AG08396 (cell line): Measurements from ENCODE around the gene PITPNB.

ENCODE experiments used
- DNase-seq: peaks from one replicate; pipeline ENCODE4 v3.0.0; 2012; ENCODE audit warnings: low spot score, mixed read lengths

Gene PITPNB

DNA sequence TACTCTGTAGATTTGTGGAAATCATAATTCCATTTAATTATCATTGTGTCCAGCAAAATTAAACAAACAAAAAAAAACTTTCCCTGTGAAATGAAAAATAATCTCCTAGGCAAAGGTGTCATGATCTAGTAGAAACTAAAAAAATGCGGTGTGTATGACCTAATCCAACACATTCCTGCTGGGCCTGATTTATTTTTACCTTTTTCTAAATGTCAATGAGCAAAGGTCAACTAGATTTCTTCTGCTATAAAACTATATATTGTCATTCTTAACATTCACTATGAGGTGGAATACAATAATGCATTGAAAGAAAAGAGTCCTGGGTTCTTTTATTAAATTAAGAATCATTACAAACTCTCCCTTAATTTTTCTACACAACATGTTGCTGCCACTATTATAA is 60.4 kb downstream of the PITPNB start:
- DNase-seq, result no peak

DNA sequence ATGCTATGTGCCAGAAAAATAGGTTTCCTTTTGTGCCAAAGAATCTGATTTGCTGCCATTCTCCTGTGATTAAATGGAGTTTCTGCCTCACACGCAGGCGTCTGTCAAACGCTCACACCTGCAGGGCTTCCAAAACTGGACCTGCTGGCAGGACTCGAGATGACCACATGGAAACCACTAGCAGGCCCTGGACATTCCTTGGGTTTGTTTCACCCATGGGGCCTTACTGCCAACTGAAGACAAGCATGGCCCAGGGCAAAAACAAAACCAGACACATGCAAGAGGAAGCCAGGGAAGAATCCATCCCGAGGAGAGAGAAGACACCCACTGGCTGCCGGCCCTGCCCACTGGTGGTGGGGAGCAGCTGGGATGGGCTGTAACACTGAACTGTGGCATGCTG is 61.6 kb downstream of the PITPNB start:
- DNase-seq, result peak; percentile 67

DNA sequence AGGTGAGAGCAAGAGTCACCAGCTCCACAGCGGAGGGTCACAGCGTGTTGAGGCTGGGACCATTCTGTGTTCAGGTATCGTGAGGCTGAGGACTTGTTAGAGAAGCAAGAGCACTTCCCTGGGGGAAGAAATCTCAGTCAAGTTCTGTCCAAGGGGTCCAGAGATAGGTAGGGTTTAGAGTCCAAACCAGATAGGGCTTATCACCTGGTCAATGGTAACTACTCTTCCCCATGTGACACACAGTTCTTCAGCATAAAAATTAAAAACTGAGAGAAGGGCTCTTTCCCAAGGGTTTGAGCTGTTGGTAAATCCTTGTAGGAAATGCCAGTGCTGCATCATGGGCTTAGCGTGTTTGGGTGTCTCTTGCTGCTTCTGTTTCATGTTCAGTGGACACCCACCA is 62.7 kb downstream of the PITPNB start:
- DNase-seq, result no peak

DNA sequence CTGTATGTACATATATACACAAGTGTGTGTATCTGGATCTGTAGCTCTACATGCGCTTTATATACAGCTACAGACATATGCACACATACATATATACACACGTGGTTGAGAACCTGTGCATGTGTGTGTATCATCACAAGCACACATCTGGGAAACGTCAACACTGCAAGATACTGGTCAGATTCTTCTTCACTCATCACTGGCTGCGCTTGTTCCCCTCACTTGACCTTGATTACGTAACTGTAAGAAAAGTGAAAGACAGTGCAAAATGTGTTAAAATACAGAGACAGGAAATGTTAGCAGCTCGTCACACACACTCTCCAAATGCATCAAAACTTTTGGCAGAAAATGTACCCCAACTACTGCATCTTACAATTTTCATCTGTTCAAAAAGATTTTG is 65.6 kb downstream of the PITPNB start:
- no peak for DNase-seq

DNA sequence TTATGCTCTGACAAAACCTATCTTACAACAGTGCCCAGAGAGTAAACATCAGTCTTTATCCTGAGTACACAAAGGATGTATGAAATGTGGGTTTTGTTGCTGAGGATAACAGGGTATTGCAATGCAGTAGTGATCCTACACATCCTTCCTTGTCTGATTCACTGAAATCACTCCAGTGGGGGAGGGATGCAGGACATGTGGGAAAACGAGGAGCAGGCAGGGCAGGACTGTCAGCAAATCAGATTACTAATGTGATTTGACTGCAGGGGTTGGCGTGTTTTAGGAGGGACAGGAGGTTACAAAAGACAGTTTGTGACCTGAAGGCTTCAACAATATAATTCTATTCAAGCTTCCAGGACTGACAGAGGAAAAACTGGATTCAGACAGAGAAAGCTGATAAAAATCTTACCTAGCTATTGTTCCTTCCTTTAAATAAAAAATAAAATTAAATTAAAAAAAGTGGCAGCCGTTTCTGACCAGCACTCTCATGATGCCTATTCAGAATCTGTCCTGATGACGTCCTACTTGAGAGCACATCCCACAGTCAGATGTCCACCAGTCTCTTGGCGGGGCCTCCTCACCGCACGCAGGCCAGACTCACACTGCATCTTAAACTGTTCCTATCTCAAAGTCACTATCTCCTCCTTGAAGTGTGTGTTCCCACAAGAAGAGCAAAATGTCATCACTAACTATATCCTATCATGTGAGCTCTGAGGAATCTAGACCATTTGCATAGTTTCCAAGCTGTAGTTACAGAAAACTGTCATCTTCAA is 66.9 kb downstream of the PITPNB start:
- DNase-seq, result no peak

DNA sequence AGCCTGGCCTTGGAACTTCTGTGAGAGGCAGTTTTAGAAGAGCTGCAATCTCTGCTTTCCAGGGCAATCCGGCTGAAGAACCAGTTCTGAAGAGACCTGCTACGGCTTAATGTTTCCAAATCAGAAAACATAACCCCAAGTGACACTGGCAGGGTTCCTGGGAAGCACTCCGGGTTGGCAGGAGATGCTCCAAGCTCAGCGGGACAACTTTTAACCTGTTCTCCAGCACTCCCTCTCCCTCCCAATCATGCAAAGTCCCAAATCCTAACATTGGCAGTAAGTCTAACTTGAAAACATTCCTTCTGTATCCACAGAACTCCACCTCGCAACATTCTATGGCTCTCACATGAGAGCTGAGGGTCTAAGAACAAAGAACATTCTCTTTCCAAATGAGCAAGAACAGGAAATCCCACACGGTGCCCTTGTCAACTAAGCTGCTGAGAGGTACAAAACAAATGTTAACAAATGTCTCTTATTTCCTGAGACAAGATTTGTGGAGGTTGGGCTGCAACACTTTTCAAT is 69.0 kb downstream of the PITPNB start:
- DNase-seq, result no peak

DNA sequence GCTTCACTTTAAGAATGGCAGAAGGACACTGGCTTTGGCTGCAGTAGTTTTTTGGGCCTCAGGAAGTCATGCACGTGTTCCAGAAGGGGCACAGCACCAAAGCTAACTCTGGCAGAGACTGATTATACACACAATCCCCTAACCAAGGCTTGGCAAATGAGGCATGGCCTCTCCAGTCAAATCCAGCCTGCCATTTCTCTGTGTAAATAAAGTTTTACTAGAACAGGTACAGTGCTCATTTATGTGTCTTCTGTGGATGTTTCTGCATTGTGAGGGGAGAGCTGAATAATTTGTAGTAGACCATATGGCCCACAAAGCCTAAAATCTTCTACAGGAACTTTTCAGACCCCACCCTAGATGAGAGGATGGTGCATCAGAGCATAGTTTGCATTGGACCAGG is 71.1 kb downstream of the PITPNB start:
- DNase-seq, result no peak

DNA sequence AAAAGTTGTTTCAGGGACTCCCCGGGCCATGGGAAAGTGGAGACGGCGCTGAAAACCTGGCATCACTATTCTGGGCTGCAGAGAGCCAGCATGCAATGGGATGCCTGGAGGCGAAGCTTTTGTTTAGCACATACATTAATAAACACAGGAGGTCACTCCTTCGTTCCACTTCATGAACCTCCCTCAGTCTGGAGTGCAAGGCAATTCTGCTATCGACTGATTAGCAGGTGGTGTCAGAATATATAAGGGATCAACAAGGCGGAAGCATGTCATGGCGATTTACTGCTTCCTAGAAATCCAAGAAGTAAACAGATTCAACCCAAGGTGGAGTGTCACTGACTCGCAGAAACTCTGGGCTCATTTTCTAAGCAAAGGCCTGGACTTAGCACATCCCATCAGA is 72.1 kb downstream of the PITPNB start:
- DNase-seq, result no peak

DNA sequence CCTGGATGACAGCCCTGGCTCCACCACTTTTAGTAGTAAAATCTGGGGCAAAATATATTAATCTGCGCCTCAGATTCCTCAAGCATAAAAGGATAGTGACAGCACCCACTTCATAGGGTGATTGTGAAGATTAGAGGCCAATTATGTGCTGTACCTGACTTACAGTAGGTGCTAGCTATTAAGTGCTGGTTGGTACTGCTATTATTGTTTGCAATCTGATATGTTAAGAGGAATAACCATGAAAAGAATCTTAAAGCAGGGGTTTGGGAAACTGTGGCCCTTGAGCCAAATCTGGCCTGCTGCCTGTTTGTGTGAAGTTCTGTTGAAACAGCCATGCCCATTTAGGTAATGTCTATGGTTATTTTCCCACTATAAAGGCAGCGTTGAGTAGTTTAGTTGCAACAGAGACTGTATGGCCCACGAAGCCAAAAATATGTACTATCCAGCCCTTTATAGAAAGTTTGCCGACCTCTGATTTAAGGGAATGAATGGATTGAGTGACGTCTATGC is 72.8 kb downstream of the PITPNB start:
- DNase-seq, result no peak

DNA sequence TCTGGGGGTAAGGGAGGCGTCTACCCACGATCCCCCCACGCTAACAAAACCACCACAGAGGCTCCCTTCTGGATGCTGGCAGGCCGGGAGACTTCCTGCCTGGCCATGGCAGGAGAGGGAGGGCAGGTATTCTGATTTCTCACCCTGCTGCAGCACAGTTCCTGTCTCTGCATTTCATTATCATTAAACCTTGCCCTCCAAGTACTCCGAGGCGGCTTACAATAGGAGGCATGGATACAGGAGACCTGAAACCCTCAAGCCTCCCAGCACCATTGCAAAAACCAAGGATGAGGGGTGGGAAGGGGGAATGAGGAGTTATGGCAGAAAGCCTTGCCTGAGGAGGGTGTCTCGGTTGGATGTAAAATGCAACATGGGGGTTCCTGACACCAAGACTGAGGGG is 73.4 kb downstream of the PITPNB start:
- no peak for DNase-seq

DNA sequence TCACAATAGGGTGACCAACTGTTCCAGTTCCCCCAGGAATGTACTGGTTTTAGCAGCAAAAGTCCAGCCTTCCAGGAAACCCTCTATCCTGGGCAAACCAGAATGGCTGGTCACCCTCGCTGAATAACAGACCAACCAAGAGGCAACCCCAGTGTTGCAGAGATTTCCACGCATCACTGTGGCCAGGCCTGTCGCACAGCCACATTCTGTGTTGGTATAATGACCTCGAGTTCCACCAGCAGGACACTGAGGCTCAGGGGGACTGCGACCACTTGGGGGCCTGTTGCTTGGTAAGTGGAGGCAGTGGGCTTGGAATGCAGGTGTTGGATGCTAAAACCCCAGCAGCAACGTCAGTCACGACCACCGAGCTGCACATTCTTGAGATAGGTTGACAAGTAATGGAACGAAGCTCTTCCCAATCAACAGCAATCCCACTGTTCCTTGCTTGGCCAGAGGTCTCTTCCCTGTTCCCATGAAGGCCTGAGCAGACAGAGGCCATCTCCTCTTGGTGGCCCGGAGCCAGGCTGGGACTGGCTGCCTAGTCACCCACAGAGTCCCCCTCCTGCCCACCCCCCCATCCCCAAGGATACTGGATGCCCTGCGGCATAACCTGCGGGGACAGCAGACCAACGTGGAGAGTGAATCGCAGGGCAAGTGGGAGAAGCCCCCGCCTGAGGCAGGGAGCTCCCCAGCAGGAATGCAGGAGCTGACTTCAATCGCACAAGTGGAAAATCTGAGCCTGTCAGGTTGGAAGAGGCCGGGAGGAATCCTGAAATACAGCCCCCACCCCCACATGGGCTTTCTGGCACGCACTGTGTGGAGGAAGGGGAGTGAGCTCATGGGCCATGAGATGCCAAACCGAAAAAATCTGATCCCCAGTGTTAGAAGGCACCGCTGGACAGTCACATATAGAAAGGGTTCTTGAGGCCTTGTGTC is 74.1 kb downstream of the PITPNB start:
- no peak for DNase-seq

DNA sequence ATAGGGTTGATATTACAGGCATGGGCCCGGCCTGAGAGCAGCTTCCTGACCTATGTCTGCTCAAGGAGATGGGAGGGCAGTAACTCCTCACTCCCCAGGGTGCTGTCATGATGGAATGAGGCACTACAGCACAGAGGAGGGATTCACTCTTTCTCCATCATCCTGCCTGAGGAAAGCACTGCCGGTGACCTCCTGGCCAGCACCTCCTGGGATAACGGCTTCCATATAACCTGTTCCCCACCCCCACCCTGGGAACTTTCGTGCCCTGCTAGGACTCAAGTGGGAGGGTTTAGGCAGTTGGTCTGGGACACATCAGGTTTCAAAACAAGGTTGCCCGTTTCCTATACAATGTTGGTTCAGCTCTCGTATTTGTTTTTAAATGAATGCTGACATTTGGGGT is 74.8 kb downstream of the PITPNB start:
- no peak for DNase-seq

DNA sequence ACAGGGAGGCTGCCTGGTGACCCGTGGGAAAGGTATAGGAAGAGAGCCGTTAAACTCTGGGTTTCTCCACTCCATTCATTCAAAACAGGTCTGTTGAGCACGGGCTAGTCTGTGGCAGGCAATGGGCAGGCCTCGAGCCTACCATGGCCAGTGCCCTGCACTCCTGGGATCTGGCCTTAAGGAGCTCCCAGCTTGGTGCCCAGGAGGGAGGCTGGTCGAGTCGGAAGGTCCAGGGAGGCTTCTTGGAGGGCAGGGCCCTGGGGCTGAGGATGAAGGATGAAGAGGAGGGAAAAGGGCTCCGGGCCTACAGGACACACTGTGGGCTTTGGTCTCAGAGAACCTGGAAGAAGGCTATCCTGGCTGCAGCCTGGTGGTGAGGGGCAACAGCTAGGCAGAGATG is 75.6 kb downstream of the PITPNB start:
- DNase-seq, result no peak

DNA sequence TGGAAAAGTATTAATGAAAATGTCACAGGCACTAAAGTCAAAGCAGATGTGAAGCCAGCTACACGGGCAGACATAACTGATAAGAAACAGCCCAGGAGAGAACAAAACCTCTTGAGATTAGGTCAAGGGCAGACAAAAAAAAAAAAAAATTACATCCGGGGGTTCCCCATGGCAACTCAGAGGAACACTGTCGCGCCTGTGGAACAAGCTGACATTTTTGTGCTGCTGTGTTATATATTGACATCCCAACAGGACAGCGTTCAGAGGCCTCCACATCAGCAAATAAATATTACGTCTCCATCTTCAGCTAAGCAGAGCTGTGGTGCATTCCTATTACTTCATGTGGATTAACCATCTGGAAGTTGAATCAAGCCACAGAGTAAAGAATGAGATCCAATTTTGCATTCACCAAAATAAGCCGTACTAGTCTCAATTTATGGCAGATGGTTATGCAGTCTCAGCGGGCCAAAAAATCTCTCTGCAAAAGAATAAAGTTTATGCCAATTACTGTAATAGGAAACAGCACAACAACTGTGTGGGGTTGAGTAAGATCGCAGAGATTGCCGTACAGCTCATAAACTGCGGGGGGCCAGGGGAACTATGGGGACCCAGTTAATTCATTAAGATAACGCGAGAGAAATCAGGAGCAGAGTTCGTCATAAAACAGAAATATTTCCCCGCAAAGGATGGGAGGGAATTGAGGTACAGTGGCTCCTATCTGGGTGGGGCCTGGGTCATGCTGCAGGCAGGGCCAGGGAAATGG is 76.2 kb downstream of the PITPNB start:
- DNase-seq, result no peak

DNA sequence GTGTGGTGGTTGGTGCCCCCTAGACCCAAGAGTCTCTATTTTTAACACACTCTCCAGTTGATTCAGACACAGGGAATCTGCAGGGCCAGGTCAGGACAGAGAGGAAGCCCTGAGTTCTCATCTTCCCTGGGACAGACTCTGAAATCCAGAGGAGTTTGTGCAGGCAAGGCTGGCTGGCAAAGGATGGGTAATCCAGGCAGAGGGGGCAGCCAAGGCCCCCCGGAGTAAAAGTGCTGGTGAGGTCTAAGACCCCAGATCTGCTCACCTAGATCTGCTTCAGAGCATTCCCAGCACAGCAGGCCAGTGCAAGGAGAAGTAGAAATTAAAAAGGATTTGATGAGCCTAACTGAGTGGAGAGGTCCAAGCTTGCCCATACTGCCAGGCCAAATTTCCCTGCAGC is 76.9 kb downstream of the PITPNB start:
- DNase-seq, result no peak

DNA sequence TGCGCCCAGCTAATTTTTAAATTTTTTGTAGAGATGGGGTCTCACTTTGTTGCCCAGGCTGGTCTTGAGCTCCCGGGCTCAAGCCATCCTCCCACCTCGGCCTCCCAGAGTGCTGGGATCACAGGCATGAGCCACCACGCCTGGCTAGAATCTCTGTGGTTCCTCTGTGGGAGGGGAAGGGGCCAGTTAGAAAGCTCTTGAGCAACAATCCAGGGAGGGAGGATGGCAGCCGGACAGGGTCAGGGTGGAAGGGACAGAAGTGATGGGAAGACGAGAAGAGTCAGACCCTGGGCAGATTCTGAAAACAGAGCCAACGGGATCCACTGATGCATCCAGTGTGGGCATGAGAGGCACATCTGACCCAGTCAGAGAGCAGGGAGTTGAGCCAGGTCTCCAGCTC is 78.6 kb downstream of the PITPNB start:
- no peak for DNase-seq

DNA sequence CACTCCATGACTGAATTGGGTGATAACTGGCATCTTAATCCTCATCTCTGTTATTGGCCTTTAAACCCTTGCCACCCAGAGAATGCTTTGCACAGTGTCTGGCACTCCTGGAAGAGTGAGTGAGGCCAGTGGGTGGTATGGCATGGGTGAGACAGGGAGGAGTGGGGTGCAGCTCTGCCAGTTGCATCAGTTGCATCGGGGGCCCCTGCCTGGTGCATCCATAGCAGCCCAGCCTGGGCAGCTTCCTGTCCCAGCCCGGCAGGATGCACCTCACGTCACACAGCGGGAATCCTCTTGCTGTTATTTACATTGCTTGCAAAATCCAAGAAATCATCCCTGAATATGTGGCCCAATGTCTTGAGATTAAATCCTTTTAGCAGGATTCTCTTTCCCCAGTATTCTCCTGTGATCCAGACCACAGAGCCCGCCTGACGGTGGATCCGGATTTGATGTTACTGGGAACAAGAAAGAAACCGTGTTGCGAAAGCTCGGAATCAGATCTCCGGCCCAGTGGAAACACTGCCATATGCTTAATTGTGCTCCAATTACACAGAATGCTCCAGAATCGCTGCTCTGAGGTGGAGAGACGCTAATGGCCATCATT is 79.9 kb downstream of the PITPNB start:
- DNase-seq, result no peak

DNA sequence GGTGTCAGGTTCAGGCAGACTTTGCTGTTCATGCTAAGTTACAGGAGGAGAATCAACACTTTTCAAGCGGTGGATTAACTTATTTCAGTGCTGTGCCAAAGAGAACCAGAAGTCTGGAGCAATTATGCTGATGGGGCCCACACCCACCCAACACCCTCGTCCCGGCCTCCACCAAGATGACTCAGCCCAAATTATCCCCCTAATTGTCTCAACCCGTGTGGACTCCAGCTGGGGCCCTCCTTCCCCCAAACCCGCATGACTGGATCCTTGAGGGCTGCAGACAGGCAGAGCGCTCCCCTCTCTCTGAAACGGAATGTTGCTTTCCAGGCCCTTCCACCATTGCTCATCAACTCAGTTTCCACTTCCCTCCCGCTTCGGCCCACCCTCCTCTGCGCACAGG is 82.9 kb downstream of the PITPNB start:
- DNase-seq, result no peak

DNA sequence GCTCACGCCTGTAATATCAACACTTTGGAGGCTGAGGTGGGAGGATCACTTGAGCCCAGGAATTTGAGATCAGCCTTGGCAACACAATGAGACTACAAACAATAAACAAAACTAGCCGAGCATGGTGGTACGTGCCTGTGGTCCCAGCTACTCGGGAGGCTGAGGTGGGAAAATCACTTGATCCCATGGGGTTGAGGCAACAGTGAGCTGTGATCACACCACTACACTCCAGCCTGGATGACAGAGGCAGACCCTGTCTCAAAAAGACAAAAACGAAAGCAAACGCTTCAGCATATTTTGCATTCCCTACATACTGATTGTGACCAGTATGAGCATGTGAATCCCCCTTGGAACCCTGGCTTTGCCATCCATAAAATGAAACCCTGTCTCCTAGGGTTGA is 83.6 kb downstream of the PITPNB start:
- DNase-seq, result no peak

DNA sequence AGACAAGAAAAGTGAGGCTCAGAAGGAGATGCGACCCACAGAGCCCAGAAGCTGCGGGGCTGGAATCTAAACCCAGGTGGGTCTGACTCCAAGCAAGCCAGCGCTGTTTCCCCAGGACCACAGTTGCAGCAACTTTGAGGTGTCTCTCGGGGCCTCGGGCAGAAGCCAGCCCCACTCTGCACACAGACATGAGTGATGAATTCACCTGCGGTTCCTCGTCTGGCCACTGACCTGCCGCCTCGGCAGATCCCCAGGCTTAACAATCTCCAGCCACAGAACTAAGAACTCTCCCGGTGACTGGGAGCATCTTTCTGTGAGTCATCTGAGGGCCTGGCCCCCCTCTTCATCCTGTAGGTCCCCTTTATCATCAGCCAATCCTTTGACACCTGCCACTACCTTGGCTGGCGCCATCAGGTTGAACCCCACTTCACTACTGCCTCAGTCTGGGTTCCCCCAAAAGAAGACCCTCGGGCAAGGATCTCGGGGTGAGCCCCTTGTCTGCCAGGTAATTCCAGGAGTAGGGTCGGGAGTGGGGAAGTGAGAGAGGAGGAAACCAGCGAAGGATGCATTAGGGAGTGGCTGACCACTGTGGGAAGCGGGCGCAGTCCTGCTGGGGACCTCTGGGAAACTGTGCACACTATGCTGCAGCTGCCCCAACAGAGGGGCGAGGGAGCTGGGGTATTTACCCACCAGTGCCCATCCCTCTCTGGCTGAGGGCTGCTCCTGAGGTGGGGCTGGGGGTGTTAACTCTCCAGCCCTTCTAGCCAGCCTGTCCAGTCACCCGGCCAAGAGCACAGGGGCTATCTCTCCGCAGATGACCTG is 84.5 kb downstream of the PITPNB start:
- no peak for DNase-seq

DNA sequence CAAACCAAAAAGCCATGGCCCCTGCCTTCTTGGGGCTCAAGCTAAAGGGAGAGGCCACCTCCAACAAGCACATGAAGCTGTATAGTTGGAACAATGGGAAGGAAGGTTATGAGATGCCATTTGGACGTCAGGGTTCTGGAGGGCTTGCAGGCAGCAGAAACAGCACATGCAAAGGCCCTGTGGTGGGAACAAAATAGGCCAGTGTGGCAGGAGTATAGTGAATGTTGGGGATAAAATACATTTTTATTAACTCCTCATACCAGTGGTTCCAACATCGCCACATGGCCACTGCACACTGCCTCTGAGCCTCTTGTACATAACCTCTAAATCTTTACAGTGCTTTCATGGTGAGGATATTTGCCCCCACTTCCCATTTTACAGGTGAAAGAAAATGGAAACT is 85.3 kb downstream of the PITPNB start:
- DNase-seq, result no peak
